HG02852 (cell line): ENCODE results near the gene SPON2.

Source experiments
- ATAC-seq: cut with Tn5 transposase; IDR thresholded peaks from one replicate; pipeline ENCODE4 v1.9.1; 2021; ENCODE audit warnings: mild to moderate bottlenecking, moderate library complexity; ENCODE audit not compliant: unreplicated experiment

The SPON2 gene

GRCh38 chr4:1172971-1173757 lies 781 bp upstream of the SPON2 start:
- no peak for ATAC-seq

GRCh38 chr4:1171311-1172227 lies 814 bp downstream of the SPON2 start:
- ATAC-seq: no peak

DNA sequence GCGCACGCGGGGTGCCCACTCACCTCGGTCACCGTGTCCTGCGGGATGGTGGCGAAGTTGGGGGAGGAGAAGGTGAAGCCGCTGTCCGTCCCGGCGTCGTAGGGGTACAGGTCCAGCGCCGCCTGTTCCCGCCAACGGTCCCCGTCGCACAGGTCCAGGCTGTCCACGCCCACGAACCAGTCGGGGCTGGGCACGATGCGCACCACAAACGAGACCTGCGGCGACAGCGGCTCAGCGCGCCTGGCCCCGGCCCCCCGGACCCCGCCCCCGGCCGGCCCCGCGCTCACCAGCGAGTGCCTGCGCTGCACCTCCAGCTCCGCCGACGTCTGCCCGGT lies 1.4 kb downstream of the SPON2 start:
- ATAC-seq: no peak

DNA sequence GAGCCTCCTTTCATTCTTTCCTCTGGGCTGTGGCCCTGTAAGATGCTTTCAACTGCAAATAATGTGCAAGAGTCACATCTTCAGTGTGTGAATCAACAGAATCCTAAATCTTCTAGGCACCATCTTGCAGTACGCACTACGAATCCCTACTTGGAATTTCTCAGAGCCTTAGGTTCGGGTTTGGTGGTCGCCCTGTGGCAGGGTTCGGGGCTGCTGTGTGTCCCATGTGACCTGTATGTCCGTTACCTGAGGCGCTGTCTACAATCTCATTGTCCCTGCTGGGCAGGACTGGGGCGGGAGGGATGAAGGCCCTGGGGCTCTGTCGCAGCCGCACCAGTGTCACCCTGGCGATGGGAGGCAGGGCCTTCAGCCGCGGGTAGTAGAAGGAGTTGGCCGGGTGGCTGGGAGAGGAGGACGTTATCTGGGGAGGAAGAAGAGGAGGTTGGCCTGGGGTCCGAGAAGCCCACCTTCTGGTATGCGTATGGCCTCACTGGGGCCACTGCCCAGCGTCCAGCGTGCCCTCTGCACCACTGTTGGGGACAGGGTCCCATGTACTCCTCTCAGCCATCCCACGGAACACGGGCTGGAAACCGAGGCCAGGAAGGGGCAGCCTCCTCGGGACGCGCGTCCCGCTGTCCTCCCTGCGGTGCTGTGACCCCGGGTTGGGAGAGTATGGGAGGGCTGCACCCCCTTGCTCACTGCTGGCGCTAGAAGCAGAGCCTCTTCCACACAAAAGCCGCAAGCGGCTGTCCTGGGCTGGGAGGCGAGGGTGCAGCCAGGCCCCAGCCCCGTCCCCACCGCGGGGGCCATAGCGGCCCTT lies 2.0 kb downstream of the SPON2 start:
- ATAC-seq: no peak

DNA sequence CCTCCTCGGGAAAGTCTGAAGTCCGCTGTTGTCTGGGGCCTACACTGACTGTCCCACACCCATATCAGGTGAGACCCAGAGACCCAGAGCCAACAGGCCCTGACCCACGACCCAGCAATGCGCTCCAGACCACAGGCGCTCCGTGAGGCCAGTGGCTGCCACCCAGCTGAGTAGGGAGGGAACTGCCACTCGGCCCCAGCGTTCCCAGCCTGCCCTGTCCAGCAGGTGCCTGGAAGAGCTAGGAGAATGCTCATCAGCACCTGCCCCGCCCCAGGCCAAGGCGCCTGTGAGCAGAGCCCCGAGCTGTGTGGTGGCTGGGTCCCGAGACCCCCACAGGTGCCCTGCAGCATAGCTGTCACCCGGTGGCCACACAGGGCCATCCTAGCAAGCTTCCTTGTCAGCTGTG lies 2.7 kb downstream of the SPON2 start:
- no peak for ATAC-seq

- ATAC-seq: no peak
Measured at GRCh38 chr4:1169171-1169671, 3.2 kb downstream of the SPON2 start.

DNA sequence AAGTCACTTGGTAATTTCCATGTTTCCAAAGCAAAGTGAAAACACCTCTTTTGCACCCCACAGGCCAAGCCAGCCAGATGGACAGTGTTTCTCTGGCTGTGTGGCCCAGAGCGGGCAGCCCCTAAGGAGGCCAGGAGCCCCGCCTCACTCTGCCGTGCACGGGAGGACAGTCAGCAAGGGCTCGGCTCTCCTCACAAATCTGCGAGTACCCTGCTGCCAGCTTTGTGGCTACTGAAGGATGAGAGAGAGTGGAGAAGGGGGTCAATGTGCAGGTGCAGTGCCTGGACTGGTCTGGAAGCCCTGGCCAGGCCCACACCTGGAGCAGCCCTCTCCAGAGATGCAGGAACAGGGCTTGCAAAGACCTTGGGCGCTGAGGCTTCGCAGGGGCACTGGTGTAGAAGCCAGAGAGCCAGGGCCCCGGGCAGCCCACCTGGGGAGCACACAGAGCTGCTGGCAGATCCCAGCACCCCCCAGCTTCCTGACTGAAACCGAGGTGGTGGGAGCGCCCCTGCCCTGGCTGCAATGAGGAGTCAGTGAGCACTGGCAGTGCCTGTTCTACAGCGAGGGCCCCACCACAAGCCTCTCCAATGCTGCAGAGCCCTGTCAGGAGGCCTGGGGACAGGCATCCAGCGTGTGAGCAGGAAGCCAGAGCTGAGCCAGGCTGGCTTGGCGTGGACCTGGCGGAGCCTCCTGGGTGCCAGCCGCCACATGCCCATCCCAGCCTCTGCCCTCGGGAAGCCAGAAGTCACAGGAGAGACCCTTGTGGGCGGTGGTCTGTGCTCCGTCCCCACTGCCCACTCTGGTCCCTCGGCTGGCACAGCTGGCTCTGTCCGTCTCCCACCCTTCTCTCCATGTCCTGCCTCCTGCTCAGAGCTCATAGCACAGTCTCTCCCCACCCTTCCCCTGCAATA lies 3.9 kb downstream of the SPON2 start:
- no peak for ATAC-seq

DNA sequence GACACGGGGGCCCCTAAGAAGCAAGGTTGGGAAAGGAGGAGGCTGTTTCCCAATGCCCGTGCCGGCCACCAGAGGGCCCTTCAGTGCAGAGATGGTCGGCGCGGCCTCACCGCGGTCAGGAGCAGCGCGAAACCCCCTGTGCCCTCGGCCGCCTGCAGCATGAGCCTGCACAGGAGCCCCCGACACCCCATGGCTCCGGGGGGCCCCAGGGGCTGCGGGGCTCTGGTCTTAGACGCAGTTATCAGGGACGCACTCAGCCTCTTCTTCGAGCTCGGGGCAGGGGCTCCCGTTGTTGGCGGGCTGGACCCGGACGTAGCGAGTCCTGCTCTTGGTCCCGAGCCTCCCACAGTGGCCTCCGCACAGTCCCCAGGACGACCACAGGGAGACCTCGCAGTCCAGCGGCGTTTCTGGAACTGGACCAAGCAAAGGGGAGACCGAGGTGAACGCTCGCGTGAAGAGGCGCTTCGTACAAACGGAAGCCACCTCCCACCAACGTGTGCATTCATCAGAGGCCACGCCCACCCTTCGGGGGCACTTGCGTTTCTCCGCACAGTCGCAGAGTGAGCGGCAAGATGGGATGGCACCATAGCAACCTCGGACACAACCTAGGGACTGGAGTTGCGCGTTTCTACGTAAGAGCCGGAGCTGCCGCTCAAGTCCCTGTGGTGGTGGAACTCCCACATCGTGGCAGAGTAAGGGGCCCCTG lies 5.0 kb downstream of the SPON2 start:
- peak; percentile 84 for ATAC-seq

GRCh38 chr4:1166509-1167243 lies 5.7 kb downstream of the SPON2 start:
- no peak for ATAC-seq

- no peak for ATAC-seq
Measured at GRCh38 chr4:1164956-1165545, 7.3 kb downstream of the SPON2 start.

- no peak for ATAC-seq
Measured at GRCh38 chr4:1164444-1164843, 7.9 kb downstream of the SPON2 start.

DNA sequence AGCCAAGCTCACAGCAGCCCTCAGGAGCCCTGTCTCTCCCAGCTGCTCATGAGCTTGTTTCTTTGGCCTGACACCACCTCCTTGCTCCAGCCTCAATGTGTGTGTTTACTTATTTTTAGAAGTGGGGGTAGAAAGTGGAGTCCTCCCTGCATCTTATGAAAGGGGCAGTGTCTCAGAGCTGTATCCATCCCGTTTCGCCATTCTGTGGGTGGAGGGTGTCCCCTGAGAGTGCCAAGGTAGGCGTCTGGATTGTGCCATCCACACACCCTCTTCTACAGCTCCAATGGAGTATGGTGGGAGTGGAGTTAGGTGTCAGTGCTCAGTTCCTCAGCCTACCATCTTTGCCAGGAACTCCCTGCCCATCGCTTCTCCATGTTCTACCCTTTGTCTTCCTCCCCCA lies 8.3 kb downstream of the SPON2 start:
- ATAC-seq: no peak

- ATAC-seq: no peak
Measured at GRCh38 chr4:1160351-1160750, 12.0 kb downstream of the SPON2 start.

DNA sequence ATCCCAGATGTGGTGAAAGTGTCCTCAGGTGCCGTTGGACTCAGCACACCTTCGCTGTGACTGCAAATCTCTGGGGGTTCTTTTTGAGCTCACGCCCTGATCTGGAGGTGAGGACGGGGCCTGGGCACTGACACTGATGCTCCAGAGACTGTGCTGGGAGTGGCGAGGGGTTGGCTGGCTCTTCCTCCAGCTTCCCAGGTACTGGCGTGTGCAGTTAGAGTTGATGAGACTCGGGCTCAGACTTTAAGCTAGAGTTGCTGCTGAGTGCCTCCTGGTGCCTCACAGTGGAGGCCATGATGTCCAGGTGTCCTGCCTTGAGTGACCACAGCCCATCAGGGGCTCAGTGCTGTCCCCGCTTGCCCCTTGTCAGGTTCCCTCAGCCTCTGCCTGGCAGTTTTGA lies 16.3 kb downstream of the SPON2 start:
- no peak for ATAC-seq

DNA sequence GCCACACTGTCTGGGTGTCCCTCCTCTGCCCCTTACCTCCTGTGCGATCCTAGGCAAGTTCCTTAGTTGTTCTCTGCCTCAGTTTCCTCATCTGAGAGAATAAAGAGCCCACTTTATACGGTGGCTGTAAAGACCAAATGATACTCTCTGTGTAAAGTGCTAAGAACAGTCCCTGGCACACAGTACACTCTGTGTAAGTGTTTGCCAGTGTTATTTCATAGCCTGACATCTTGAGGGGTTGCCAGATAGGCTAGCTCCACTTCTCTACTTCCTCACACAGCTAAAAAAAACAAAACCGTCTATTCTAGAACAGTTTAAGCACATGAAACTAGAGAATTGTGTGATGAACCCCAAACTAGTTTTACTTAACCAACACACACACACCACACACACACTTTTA lies 17.1 kb downstream of the SPON2 start:
- ATAC-seq: no peak

DNA sequence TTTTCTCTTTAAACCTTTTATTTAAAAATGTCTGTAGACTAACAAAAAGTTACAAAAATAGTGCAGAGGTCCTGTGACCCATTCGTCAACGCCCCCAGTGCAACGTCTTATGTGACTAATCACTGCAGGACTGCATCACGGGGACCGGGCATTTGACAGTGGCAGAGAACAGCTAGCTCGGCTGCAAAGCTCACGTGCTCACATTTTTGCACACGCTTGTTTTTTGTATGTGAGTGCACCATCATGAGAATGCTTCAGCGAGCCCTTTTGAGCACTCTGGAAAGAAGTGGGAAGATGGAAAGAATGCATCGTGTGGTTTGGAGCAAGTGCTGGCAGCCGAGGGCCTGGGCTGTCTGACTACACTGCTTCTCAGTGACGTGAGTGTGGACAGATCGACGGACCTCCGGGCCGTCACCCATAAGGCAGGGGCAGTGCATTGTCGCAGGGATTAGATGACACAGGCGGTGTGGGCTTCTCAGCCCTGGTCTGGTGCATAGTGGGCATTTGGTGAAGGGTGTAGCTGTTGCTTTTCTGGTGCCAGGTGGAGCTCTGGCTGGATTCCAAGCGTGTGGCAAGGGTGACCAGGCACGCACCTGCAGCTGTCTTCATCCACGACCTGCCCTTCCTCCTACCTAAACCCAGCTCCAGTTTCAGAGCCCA lies 17.7 kb downstream of the SPON2 start:
- ATAC-seq: no peak

DNA sequence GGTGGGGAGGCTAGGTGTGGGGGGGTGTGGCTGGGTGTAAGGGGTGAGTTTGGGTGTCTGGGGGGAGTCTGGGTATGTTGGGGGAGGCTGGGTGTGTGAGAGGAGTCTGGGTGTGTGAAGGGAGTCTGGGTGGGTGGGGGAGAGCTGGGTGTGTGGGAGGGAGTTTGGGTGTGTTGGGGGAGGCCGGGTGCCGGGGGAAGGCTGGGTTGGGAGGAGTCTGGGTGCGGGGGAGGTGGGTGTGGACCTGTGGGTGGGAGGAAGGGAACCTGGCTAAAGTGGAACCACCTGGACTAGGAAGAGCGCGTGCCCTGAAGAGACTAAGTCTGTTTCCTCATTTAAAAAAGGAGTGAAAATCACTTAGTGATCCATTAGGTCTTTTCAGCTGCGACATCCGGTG lies 18.3 kb downstream of the SPON2 start:
- ATAC-seq: no peak

GRCh38 chr4:1153567-1154090 lies 18.8 kb downstream of the SPON2 start:
- ATAC-seq: no peak
